Thyroid gland (tissue), 4 donors: Measurements from ENCODE around the gene NPIPB2. TPM values are rescaled to one million over a fixed set of nuclear protein-coding genes. Genes with fewer than 3 reads are reported as not detected.
A peak's percentile ranks its signal among the peaks of the same experiment; 100 is the strongest.
"Not testable (repeated sequence)": the region's sequence is repeated elsewhere in the genome, so short reads cannot be mapped to it uniquely, and the experiment has no call there.

Experiments used
- DNase-seq, 2 donors: peaks; one replicate each; pipeline ENCODE4 v3.0.0-alpha.2; 2019
- H3K27ac ChIP-seq, 3 donors: fragments of 200-600 bp; sonication (generic); 1 replicate in 2 of 3; 2 replicates in 1 of 3; pipeline ENCODE4 v1.5.1; 2016 to 2019; ENCODE audit warnings: mild to moderate bottlenecking in 1 of 3, moderate library complexity in 1 of 3
- H3K27me3 ChIP-seq: fragments of 200-600 bp; sonication (generic); one replicate; pipeline ENCODE4 v1.5.1; 2019
- H3K36me3 ChIP-seq, 2 donors: fragments of 200-600 bp; sonication (generic); one replicate each; pipeline ENCODE4 v1.5.1; 2016 to 2019
- H3K4me1 ChIP-seq, 2 donors: fragments of 200-600 bp; sonication (generic); one replicate each; pipeline ENCODE4 v1.5.1; 2017 to 2019
- H3K4me3 ChIP-seq, 3 donors: fragments of 200-600 bp; sonication (generic); replicated peaks in 1 of 3; 1 replicate in 2 of 3; 2 replicates in 1 of 3; pipeline ENCODE4 v1.5.1; 2016; ENCODE audit warnings: mild to moderate bottlenecking in 1 of 3
- H3K9me3 ChIP-seq: fragments of 200-600 bp; sonication (generic); one replicate; pipeline ENCODE4 v1.5.1; 2017
- POLR2A ChIP-seq, 2 donors: fragments of 450-650 bp; IDR thresholded peaks; one replicate each; pipeline ENCODE4 v1.6.1; 2017; ENCODE audit warnings: antibody characterized with exemption in 2 of 2, mild to moderate bottlenecking in 2 of 2, moderate library complexity in 1 of 2
- WGBS, 2 donors: methylation state at CpG; one replicate each; pipeline ENCODE4 v1.1.5; 2017; 5-methylcytosine and 5-hydroxymethylcytosine counted together
- intact Hi-C: fragments of 100-400 bp; cut with DNase I; formaldehyde crosslinking; loops from one replicate; pipeline ENCODE4 v1.15.1; 2023
- total RNA-seq, 4 donors: library from RNA; depleted of rRNA; stranded (reverse); fragments of >200 nt; gene quantifications; one replicate each; pipeline ENCODE4 v1.2.3, GENCODE V29; 2016
- TF ChIP-seq, protein P1 (sequence below), 6 experiments: fragments of 200-600 bp in 3 of 6; fragments of 450-650 bp in 3 of 6; sonication (generic) in 3 of 6; IDR thresholded peaks; one replicate each; pipeline ENCODE4 v1.5.1; 2016 to 2019; ENCODE audit warnings: antibody characterized with exemption in 6 of 6, mild to moderate bottlenecking in 2 of 6, inconsistent platforms in 1 of 6, moderate library complexity in 1 of 6

The NPIPB2 gene
- total RNA-seq, 4 donors from 2014 or later = 5.9 to 34.4 (median 9.7) TPM

DNA sequence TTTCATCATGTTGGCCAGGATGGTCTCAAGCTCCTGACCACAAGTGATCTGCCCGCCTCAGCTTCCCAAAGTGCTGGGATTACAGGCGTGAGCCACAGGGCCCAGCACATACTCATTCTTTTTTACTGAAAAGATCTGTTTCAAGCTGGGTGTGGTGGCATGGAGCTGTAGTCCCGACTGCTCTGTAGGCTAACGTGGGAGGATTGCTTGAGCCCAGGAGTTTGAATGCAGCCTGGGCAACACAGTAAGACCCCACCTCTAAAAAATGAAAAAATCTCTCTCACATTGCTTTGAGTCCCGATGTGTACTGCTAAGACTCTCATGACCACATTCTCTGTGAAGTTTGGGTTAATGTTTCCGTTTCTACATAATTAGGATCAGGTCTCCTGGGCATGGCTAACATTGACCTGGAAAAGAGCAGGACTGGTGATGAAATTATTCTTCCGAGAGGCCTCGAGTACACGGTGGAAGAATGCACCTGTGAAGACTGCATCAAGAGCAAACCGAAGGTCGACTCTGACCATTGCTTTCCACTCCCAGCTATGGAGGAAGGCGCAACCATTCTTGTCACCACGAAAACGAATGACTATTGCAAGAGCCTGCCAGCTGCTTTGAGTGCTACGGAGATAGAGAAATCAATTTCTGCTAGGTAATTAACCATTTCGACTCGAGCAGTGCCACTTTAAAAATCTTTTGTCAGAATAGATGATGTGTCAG, 25.5 kb upstream of the NPIPB2 start:
- Histone ChIP-seq H3K4me1 (peaks cover 16 to 22% of the 10 kb centered on the region in 2 donors), H3K27ac (peak overlapping the region in 1 of 3 donors; percentile 90), H3K27me3 (no peaks in the 10 kb centered on the region), H3K9me3 (no peaks in the 10 kb centered on the region), H3K4me3 (no peak overlapping the region), H3K36me3 (no peaks in the 10 kb centered on the region)
- WGBS, 2 donors = 79 to 84% methylated on average over 17 of the region's 17 CpGs
- intact Hi-C loops = no loop called here
- TF ChIP-seq, protein P1, sequence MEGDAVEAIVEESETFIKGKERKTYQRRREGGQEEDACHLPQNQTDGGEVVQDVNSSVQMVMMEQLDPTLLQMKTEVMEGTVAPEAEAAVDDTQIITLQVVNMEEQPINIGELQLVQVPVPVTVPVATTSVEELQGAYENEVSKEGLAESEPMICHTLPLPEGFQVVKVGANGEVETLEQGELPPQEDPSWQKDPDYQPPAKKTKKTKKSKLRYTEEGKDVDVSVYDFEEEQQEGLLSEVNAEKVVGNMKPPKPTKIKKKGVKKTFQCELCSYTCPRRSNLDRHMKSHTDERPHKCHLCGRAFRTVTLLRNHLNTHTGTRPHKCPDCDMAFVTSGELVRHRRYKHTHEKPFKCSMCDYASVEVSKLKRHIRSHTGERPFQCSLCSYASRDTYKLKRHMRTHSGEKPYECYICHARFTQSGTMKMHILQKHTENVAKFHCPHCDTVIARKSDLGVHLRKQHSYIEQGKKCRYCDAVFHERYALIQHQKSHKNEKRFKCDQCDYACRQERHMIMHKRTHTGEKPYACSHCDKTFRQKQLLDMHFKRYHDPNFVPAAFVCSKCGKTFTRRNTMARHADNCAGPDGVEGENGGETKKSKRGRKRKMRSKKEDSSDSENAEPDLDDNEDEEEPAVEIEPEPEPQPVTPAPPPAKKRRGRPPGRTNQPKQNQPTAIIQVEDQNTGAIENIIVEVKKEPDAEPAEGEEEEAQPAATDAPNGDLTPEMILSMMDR (IDR thresholded peaks at IDR 0.05) = no peak
- TF ChIP-seq POLR2A (IDR thresholded peaks at IDR 0.05) = no peak
- DNase-seq = no peak

DNA sequence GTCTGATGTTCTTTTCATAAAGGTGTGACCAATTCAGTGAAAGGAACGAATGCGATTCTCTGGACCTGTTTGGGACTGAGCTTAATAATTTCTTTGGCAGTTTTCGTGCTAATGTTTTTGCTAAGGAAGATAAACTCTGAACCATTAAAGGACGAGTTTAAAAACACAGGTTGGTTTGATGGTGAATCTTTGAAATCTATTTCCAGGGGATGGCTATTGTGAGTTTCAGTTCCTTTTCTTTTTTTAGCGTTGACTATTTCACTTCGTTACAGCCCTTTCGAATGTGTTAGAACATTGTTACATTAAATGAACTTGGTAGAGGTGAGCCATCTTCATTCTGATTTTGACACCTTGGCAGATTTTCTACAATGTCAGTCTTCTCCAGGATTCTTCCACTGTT, 24.3 kb upstream of the NPIPB2 start:
- WGBS, 2 donors = 92 to 93% methylated on average over 7 of the region's 7 CpGs
- Histone ChIP-seq H3K36me3 (no peaks in the 10 kb centered on the region), H3K27me3 (no peaks in the 10 kb centered on the region), H3K4me3 (no peak overlapping the region), H3K27ac (peak overlapping the region in 1 of 3 donors; percentile 90), H3K9me3 (no peaks in the 10 kb centered on the region), H3K4me1 (peaks cover 16 to 22% of the 10 kb centered on the region in 2 donors)
- TF ChIP-seq POLR2A (IDR thresholded peaks at IDR 0.05) = no peak
- TF ChIP-seq, protein P1 (IDR thresholded peaks at IDR 0.05) = no peak
- intact Hi-C loops = no loop called here
- no peak for DNase-seq

DNA sequence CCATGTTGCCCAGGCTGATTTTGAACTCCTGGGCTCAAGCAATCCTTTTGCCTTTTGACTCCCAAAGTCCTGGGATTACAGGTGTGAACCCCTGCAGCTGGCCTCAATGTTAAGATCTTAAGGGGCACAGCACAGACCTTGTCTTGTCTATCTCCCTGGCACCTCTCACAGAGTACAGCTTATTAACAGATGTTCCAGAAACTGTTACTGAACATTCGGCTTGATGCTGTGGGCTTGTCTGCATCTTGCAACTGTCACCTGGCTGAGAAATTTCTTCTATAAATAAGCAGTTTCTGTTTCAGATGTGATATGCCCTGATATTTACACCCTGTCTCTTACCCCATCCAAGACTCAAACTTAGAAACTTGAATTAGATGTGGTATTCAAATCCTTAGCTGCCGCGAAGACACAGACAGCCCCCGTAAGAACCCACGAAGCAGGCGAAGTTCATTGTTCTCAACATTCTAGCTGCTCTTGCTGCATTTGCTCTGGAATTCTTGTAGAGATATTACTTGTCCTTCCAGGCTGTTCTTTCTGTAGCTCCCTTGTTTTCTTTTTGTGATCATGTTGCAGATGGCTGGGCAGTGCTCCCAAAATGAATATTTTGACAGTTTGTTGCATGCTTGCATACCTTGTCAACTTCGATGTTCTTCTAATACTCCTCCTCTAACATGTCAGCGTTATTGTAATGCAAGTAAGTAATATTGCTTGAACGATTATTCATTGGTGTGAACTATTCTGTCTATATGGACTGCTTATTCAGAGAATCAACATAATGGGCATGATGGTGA, 23.1 kb upstream of the NPIPB2 start, which contains the start of gene TNFRSF17:
TNFRSF17 (plus strand) TSS at position 450 of the 791 bp plus-strand sequence; CDS start at position 565, 115 bp downstream.
- Histone ChIP-seq H3K27me3 (no peaks in the 10 kb centered on the region), H3K36me3 (no peaks in the 10 kb centered on the region), H3K4me3 (no peak within 1 kb of the TSS), H3K4me1 (peaks cover 16 to 22% of the 10 kb centered on the region in 2 donors), H3K9me3 (no peaks in the 10 kb centered on the region), H3K27ac (peak within 1 kb of the TSS; percentile 29 to 90 (median 71))
- TF ChIP-seq POLR2A (IDR thresholded peaks at IDR 0.05) = no peak
- TF ChIP-seq, protein P1 (IDR thresholded peaks at IDR 0.05) = no peak
- DNase-seq = peak in 1 of 2 donors; percentile 37
- intact Hi-C loops = no loop called here
- whole genome bisulfite sequencing, 2 donors = 52 to 56% methylated on average over 9 of the region's 9 CpGs

DNA sequence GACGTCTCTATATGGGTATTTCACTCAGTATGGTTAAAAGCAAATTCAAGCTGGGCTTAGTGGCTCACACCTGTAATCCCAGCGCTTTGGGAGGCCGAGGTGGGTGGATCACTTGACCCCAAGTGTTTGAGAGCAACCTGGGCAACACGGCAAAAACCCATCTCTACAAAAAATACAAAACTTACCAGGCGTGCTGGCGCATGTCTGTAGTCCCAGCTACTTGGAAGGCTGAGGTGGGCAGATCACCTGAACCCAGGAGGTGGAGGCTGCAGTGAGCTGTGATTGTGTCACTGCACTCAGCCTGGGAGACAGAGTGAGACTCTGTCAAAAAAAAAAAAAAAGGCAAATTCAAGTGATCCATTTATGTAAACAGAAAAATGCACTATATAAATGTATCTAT, 21.9 kb upstream of the NPIPB2 start:
- no peaks in the 10 kb centered on the region for H3K36me3 ChIP-seq
- H3K9me3 ChIP-seq = no peaks in the 10 kb centered on the region
- intact Hi-C loops = no loop called here
- no peak for TF ChIP-seq POLR2A (IDR thresholded peaks at IDR 0.05)
- TF ChIP-seq, protein P1 (IDR thresholded peaks at IDR 0.05) = no peak
- no peak overlapping the region for H3K4me3 ChIP-seq
- WGBS, 2 donors = 73 to 78% methylated on average over 6 of the region's 6 CpGs
- peaks cover 18 to 25% of the 10 kb centered on the region in 2 donors for H3K4me1 ChIP-seq
- peak overlapping the region; percentile 45 to 90 (median 71) for H3K27ac ChIP-seq
- DNase-seq = peak in 1 of 2 donors; percentile 45
- no peaks in the 10 kb centered on the region for H3K27me3 ChIP-seq

DNA sequence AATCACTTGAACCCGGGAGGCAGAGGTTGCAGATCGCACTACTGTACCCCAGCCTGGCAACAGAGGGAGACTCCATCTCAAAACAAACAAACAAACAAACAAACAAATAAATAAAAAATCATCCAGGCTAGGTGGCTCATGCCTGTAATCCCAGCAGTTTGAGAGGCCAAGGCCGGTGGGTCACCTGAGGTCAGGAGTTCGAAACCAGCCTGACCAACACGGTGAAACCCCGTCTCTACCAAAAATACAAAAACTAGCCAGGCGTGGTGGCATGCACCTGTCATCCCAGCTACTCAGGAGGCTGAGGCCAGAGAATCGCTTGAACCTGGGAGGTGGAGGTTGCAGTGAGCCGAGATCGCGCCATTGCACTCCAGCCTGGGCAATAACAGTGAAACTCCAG, 21.1 kb upstream of the NPIPB2 start:
- H3K27me3 ChIP-seq, H3K9me3 ChIP-seq, DNase-seq, H3K4me3 ChIP-seq, H3K36me3 ChIP-seq, intact Hi-C loops: not testable (repeated sequence)
- Histone ChIP-seq H3K27ac (peak overlapping the region in 1 of 3 donors; percentile 45), H3K4me1 (peaks cover 24 to 32% of the 10 kb centered on the region in 2 donors)
- 84 to 95% methylated on average over 11 of the region's 11 CpGs for WGBS, 2 donors

DNA sequence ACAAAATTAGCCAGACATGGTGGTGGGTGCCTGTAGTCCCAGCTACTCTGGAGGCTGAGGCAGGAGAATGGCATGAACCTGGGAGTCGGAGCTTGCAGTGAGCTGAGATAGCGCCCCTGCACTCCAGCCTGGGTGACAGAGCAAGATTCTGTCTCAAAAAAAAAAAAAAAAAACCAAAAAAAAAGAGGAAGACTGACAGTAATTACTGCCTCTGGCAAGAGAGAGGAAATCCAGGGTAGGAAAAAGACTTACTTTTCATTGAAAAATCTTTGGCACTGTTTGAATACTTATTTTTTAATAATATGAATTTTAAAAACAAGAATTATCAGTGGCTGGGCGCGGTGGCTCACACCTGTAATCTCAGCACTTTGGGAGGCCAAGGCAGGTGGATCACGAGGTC, 20.6 kb upstream of the NPIPB2 start:
- H3K27me3 ChIP-seq, H3K4me3 ChIP-seq, H3K36me3 ChIP-seq, intact Hi-C loops, H3K27ac ChIP-seq, DNase-seq, H3K9me3 ChIP-seq: not testable (repeated sequence)
- peaks cover 24 to 32% of the 10 kb centered on the region in 2 donors for H3K4me1 ChIP-seq
- 90 to 95% methylated on average over 5 of the region's 5 CpGs for WGBS, 2 donors
